ENCODE measurements around the gene TERT. TPM values are rescaled to one million over a fixed set of nuclear protein-coding genes. Genes with fewer than 3 reads are reported as not detected.
"Not testable (repeated sequence)": the region's sequence is repeated elsewhere in the genome, so short reads cannot be mapped to it uniquely, and the experiment has no call there.

Gene TERT
- total RNA-seq, 3 donors from 2014 or later: 2.1 to 5.0 (median 2.8) TPM

DNA sequence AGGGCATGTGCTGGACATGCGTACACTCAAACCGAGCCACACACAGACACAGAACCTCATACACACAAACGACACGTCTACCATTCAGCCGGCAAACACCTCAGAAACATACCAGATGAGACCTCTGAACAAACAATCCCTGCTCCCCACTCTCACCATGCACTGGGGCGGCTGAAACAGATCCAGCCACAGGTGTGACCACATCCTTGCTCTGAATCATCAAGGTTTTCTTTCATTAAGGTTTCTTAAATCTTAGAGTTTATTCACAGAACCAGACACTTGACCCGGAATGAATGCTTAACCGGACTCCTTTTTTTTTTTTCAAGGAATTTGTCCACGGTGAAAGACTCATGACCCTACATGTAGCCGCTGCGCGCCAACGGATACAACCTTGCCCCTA is 26.2 kb downstream of the TERT start:
- H3K4me3 ChIP-seq: no peak overlapping the region
- H3K9me3 ChIP-seq: no peaks in the 10 kb centered on the region
- intact Hi-C loops (cut with DNase I, micrococcal nuclease): no loop called here
- no peaks in the 10 kb centered on the region for H3K36me3 ChIP-seq (ENCODE audit: low read depth)
- TF ChIP-seq, protein P1, sequence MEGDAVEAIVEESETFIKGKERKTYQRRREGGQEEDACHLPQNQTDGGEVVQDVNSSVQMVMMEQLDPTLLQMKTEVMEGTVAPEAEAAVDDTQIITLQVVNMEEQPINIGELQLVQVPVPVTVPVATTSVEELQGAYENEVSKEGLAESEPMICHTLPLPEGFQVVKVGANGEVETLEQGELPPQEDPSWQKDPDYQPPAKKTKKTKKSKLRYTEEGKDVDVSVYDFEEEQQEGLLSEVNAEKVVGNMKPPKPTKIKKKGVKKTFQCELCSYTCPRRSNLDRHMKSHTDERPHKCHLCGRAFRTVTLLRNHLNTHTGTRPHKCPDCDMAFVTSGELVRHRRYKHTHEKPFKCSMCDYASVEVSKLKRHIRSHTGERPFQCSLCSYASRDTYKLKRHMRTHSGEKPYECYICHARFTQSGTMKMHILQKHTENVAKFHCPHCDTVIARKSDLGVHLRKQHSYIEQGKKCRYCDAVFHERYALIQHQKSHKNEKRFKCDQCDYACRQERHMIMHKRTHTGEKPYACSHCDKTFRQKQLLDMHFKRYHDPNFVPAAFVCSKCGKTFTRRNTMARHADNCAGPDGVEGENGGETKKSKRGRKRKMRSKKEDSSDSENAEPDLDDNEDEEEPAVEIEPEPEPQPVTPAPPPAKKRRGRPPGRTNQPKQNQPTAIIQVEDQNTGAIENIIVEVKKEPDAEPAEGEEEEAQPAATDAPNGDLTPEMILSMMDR (IDR thresholded peaks at IDR 0.05): no peak
- DNase-seq: no peak
- peak; percentile 20 for ATAC-seq
- H3K4me1 ChIP-seq (ENCODE audit: low read depth): no peaks in the 10 kb centered on the region

DNA sequence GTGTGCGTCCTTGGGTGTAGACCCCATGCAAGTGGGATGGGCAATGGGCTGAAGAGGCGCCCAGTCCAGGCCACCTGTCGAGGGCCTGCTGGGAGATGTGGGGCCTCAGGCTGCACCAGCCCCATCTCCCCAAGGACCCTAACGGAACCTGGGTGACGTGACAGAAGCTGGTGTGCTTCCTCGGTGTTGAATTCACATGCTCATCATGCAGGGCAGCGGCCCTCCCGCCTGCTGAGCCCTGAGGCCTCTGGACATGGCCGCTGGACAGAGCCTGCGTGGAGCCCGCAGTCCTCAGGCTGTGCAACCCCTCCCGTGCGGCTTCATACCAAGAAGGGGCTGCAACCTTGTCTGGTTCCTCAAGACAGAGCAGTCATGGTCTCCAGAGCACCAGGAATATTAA is 26.8 kb downstream of the TERT start:
- H3K36me3 ChIP-seq (ENCODE audit: low read depth): no peaks in the 10 kb centered on the region
- H3K4me1 ChIP-seq (ENCODE audit: low read depth): no peaks in the 10 kb centered on the region
- H3K9me3 ChIP-seq: no peaks in the 10 kb centered on the region
- intact Hi-C loops (cut with DNase I, micrococcal nuclease): no loop called here
- no peak overlapping the region for H3K4me3 ChIP-seq
- TF ChIP-seq, protein P1 (IDR thresholded peaks at IDR 0.05): no peak
- no peak for DNase-seq
- ATAC-seq: no peak

DNA sequence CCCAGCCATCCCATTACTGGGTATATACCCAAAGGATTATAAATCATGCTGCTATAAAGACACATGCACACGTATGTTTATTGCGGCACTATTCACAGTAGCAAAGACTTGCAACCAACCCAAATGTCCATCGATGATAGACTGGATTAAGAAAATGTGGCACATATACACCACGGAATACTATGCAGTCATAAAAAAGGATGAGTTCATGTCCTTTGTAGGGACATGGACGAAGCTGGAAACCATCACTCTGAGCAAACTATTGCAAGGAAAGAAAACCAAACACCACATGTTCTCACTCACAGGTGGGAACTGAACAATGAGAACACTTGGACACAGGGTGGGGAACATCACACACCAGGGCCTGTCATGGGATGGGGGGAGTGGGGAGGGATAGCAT is 27.4 kb downstream of the TERT start:
- H3K9me3 ChIP-seq; H3K4me3 ChIP-seq; H3K36me3 ChIP-seq (ENCODE audit: low read depth); H3K4me1 ChIP-seq (ENCODE audit: low read depth); ATAC-seq; intact Hi-C loops (cut with DNase I, micrococcal nuclease); DNase-seq: not testable (repeated sequence)

DNA sequence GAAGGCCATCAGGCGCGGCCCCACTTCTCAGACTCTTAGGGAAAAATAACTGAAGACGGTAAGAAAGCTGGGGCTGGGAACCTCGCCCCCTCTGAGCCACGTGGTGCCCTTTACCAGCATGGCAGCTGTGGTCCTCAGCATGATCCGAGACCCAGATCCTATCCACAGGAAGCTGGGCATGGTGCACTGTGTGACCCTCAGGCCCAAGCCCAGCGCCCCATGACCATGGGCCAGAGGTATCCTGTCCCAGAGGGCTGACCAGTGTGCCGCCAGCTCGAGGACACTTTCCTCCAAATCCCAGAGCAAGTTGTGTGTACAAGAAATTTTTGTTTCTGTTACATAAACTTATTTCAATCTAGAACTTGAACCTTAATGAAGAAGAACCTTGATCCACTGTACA is 28.1 kb downstream of the TERT start:
- Histone ChIP-seq H3K9me3 (peaks cover 2% of the 10 kb centered on the region), H3K36me3 (ENCODE audit: low read depth) (no peaks in the 10 kb centered on the region), H3K4me3 (no peak overlapping the region), H3K4me1 (ENCODE audit: low read depth) (no peaks in the 10 kb centered on the region)
- TF ChIP-seq, protein P1 (IDR thresholded peaks at IDR 0.05): no peak
- intact Hi-C loops (cut with DNase I, micrococcal nuclease): no loop called here
- no peak for ATAC-seq
- no peak for DNase-seq

DNA sequence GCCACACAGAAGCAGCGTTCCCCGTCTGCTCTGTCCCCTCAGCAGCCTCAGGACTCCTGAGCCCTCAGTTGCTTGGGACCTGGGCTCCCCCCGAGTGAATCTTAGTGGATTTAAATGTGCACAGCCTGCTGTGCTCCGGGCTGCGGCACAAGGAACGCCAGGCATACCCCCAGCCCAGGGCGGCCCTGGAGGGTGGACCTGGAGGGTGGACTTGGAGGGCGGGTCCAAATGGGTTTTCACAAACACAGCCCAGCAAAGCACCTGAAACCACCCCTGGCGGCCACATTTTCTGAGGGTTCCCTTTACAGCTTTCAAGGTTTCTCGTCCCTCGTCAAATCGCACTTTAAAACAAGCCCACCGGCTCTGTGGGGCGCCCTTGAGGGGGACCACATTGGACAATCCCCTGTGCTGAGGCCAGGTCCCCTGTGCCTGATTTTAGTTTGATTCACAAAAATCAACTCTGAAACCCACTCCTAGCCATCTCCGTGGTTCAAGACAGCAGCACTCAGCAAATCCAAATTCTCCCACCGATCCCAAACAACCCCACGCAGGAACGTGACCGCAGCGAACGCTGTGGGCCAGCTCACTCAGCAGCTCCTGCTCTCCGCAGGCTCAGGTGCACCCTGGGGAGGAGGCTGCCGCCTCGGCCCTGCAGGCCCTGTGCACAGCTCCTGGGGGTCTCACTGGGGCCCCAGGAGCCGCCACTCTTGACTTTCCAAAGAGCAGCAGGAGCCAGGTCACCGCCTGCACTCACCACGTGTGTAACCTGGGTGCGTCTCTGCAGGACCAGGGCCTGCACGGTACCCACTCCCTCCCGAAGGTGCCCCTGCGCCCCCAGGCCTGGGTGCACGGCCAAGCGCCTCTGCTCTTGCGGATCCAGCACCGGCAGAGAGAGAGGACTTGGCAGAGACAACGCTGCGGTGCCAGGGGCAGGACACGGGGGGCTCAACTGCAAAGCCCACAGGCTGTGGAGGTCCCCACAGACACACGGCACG is 29.1 kb downstream of the TERT start:
- DNase-seq: no peak
- H3K36me3 ChIP-seq (ENCODE audit: low read depth): no peaks in the 10 kb centered on the region
- intact Hi-C loops (cut with DNase I, micrococcal nuclease): no loop called here
- H3K4me1 ChIP-seq (ENCODE audit: low read depth): no peaks in the 10 kb centered on the region
- no peak for ATAC-seq
- no peak overlapping the region for H3K4me3 ChIP-seq
- TF ChIP-seq, protein P1 (IDR thresholded peaks at IDR 0.05): no peak
- H3K9me3 ChIP-seq: peaks cover 2% of the 10 kb centered on the region

DNA sequence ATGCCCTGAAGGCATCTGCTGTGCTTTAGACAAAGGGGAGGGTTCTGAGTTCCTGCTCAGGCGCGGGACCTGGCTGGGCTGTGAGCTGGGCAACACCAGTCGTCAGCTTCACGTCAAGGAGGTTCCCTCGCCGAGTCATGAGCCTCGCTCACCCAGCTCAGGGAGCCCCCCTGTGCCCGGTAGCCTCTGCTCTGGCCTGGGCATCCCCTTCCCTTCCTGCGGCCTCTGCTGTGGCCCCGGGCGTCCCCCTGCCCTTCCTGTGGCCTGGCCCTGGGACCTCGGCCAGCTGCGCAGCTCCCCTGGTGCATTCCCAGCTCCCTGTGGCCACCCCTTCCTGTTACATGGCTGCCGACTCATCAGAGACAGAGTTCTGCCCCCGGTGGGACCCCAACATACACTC is 29.8 kb downstream of the TERT start:
- ATAC-seq (no peak), DNase-seq (no peak)
- intact Hi-C loops (cut with DNase I, micrococcal nuclease): no loop called here
- H3K4me3 ChIP-seq: no peak overlapping the region
- H3K9me3 ChIP-seq: peaks cover 2% of the 10 kb centered on the region
- TF ChIP-seq, protein P1 (IDR thresholded peaks at IDR 0.05): no peak
- no peaks in the 10 kb centered on the region for H3K36me3 ChIP-seq (ENCODE audit: low read depth)
- H3K4me1 ChIP-seq (ENCODE audit: low read depth): no peaks in the 10 kb centered on the region

All from mucosa of descending colon (tissue), 3 donors.